Measurements from ENCODE around the gene TNNT1. TPM values are rescaled to one million over a fixed set of nuclear protein-coding genes. Genes with fewer than 3 reads are reported as not detected.

TNNT1 gene
- total RNA-seq, 1 experiment from 2014 or later = 116 TPM

DNA sequence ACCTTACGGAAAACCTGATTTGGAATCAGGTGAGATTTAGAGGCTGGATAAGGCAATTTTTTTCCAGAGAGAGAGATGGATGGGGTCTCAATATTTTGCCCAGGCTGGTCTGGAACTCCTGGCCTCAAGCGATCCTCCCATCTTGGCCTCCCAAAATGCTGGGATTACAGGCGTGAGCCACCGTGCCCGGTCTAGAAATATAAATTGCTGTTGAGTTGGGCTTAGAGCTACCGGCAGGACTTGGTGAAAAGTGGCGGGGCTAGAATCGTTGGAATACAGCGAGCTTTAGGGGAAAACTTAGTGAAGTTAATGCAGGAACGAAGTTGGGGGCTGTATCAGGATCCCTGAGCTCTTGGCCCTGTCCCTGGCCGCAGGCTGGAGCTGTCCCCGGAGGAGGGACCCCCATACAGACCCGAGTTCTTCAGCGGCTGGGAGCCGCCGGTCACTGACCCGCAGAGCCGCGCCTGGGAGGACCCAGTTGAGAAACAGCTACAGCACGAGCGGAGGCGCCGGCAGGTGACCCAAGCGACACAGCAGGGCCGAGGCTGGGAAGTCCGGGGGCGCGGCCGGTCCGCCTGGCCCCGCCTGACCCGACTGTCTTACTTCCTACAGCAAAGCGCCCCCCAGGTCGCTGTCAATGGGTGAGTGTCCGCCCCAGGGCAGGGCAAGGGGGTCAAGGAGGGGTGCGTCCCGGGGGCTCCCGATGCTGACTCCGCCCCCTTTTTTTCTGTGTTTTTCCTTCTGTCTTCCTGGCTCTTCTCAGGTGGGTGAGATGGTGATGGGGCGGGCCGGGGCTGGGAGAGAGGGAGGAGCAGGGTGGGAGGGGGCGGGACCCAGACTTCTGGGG is 65.8 kb downstream of the TNNT1 start:
- no peaks in the 10 kb centered on the region; the same call in 1 of the 2 replicates for H3K4me1 ChIP-seq (ENCODE audit: control insufficient read depth, insufficient read depth, low read length)
- DNase-seq (ENCODE audit: low read depth, low spot score) (no peak), ATAC-seq (no peak)
- BruUV-seq (replicated peaks) = no TSS peak
- in situ Hi-C loops (cut with HindIII; ENCODE audit: low pct_unique_long_range_greater_than_20kb, low sequenced_read_pairs) (no loop called here), intact Hi-C loops (cut with micrococcal nuclease; ENCODE audit: unreplicated experiment) (no loop called here)
- H3K36me3 ChIP-seq (ENCODE audit: control insufficient read depth, insufficient read depth, low read length) = no peaks in the 10 kb centered on the region
- ChIA-PET POLR2A (no interaction called here), CTCF (no interaction called here)
- no peaks in the 10 kb centered on the region for H3K9me3 ChIP-seq (ENCODE audit: control insufficient read depth, insufficient read depth, low read depth, low read length)
- H3K27me3 ChIP-seq (ENCODE audit: control insufficient read depth, insufficient read depth, low read length) = no peaks in the 10 kb centered on the region
- TF ChIP-seq, protein P1, sequence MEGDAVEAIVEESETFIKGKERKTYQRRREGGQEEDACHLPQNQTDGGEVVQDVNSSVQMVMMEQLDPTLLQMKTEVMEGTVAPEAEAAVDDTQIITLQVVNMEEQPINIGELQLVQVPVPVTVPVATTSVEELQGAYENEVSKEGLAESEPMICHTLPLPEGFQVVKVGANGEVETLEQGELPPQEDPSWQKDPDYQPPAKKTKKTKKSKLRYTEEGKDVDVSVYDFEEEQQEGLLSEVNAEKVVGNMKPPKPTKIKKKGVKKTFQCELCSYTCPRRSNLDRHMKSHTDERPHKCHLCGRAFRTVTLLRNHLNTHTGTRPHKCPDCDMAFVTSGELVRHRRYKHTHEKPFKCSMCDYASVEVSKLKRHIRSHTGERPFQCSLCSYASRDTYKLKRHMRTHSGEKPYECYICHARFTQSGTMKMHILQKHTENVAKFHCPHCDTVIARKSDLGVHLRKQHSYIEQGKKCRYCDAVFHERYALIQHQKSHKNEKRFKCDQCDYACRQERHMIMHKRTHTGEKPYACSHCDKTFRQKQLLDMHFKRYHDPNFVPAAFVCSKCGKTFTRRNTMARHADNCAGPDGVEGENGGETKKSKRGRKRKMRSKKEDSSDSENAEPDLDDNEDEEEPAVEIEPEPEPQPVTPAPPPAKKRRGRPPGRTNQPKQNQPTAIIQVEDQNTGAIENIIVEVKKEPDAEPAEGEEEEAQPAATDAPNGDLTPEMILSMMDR (IDR thresholded peaks at IDR 0.05) = no peak
- TF ChIP-seq, protein P2, sequence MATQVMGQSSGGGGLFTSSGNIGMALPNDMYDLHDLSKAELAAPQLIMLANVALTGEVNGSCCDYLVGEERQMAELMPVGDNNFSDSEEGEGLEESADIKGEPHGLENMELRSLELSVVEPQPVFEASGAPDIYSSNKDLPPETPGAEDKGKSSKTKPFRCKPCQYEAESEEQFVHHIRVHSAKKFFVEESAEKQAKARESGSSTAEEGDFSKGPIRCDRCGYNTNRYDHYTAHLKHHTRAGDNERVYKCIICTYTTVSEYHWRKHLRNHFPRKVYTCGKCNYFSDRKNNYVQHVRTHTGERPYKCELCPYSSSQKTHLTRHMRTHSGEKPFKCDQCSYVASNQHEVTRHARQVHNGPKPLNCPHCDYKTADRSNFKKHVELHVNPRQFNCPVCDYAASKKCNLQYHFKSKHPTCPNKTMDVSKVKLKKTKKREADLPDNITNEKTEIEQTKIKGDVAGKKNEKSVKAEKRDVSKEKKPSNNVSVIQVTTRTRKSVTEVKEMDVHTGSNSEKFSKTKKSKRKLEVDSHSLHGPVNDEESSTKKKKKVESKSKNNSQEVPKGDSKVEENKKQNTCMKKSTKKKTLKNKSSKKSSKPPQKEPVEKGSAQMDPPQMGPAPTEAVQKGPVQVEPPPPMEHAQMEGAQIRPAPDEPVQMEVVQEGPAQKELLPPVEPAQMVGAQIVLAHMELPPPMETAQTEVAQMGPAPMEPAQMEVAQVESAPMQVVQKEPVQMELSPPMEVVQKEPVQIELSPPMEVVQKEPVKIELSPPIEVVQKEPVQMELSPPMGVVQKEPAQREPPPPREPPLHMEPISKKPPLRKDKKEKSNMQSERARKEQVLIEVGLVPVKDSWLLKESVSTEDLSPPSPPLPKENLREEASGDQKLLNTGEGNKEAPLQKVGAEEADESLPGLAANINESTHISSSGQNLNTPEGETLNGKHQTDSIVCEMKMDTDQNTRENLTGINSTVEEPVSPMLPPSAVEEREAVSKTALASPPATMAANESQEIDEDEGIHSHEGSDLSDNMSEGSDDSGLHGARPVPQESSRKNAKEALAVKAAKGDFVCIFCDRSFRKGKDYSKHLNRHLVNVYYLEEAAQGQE (IDR thresholded peaks at IDR 0.05; ENCODE audit: insufficient read depth in 1 of 2, low read depth in 2 of 2, low read length in 1 of 2) = no peak
- no peak for TF ChIP-seq TCF7L2 (IDR thresholded peaks at IDR 0.05; ENCODE audit: low read depth, low read length)
- no peak for TF ChIP-seq POLR2AphosphoS5 (IDR thresholded peaks at IDR 0.05; ENCODE audit: low read depth, low read length)
- no peak for TF ChIP-seq SIN3A (IDR thresholded peaks at IDR 0.05; ENCODE audit: borderline replicate concordance, insufficient read depth, low read depth, low read length)
- no peak overlapping the region for H3K4me3 ChIP-seq (ENCODE audit: low read depth in 2 of 2, low read length in 2 of 2)
- H3K27ac ChIP-seq (ENCODE audit: low read length) = no peak overlapping the region

Small RNA genes within 50 kb of the gene (microRNA-seq; reads per million reads assigned to microRNA genes)
- gene MIR7975 (ENCODE audit: unreplicated experiment) = not detected

Other genes starting within 250 kb of the TNNT1 start
- not detected for gene NCR1, start 243.1 kb downstream of the TNNT1 start, total RNA-seq (2021; ENCODE audit: unreplicated experiment)
- not detected for gene NLRP7, start 201.7 kb downstream of the TNNT1 start, total RNA-seq (2021; ENCODE audit: unreplicated experiment)
- gene NLRP2, start 182.8 kb downstream of the TNNT1 start, total RNA-seq (2021; ENCODE audit: unreplicated experiment) = 0.18 TPM
- gene GP6, start 110.9 kb downstream of the TNNT1 start, total RNA-seq (2021; ENCODE audit: unreplicated experiment) = 1.2 TPM
- gene RDH13, start 86.1 kb downstream of the TNNT1 start, total RNA-seq (2021; ENCODE audit: unreplicated experiment) = 37.8 TPM
- 11.0 TPM for gene EPS8L1, start 73.3 kb downstream of the TNNT1 start, total RNA-seq (2021; ENCODE audit: unreplicated experiment)
- 158 TPM for gene PPP1R12C, start 31.6 kb downstream of the TNNT1 start, total RNA-seq (2021; ENCODE audit: unreplicated experiment)
- 14.6 TPM for gene TNNI3, start 8.5 kb upstream of the TNNT1 start, total RNA-seq (2021; ENCODE audit: unreplicated experiment)
- gene DNAAF3, start 17.4 kb upstream of the TNNT1 start, total RNA-seq (2021; ENCODE audit: unreplicated experiment) = 12.4 TPM
- 3.2 TPM for gene SYT5, start 31.1 kb upstream of the TNNT1 start, total RNA-seq (2021; ENCODE audit: unreplicated experiment)
- 42.8 TPM for gene PTPRH, start 60.3 kb upstream of the TNNT1 start, total RNA-seq (2021; ENCODE audit: unreplicated experiment)
- gene TMEM86B, start 79.6 kb upstream of the TNNT1 start, total RNA-seq (2021; ENCODE audit: unreplicated experiment) = 14.2 TPM
- 172 TPM for gene PPP6R1, start 109.8 kb upstream of the TNNT1 start, total RNA-seq (2021; ENCODE audit: unreplicated experiment)
- 84.2 TPM for gene HSPBP1, start 130.9 kb upstream of the TNNT1 start, total RNA-seq (2021; ENCODE audit: unreplicated experiment)
- 7.9 TPM for gene BRSK1, start 134.8 kb upstream of the TNNT1 start, total RNA-seq (2021; ENCODE audit: unreplicated experiment)
- not detected for gene TMEM150B, start 176.1 kb upstream of the TNNT1 start, total RNA-seq (2021; ENCODE audit: unreplicated experiment)
- 30.6 TPM for gene KMT5C, start 190.7 kb upstream of the TNNT1 start, total RNA-seq (2021; ENCODE audit: unreplicated experiment)
- gene COX6B2, start 205.5 kb upstream of the TNNT1 start, total RNA-seq (2021; ENCODE audit: unreplicated experiment) = 5.6 TPM
- not detected for gene GARIN5B, start 214.1 kb upstream of the TNNT1 start, total RNA-seq (2021; ENCODE audit: unreplicated experiment)
- gene IL11, start 221.3 kb upstream of the TNNT1 start, total RNA-seq (2021; ENCODE audit: unreplicated experiment) = 4.4 TPM
- gene TMEM190, start 227.6 kb upstream of the TNNT1 start, total RNA-seq (2021; ENCODE audit: unreplicated experiment) = 0.74 TPM
- 7.4 TPM for gene TMEM238, start 235.1 kb upstream of the TNNT1 start, total RNA-seq (2021; ENCODE audit: unreplicated experiment)
- gene RPL28, start 236.7 kb upstream of the TNNT1 start, total RNA-seq (2021; ENCODE audit: unreplicated experiment) = 2,154 TPM